GM12878 (cell line): ENCODE results near the gene NYAP1. TPM values are rescaled to one million over a fixed set of nuclear protein-coding genes. Genes with fewer than 3 reads are reported as not detected.

Experiments used
- ATAC-seq: fragments of 200-7000 bp; cut with Tn5 transposase; 3 replicates; pipeline ENCODE4 v1.9.1; 2020; ENCODE audit warnings: mild to moderate bottlenecking, moderate library complexity
- BruUV-seq: library from RNA; stranded (reverse); fragments of 400-500 nt; replicated peaks from 2 replicates; lab custom pipeline; 2021; lab: Mats Ljungman, UMichigan
- CTCF ChIA-PET: fragments of 300-600 bp; sonication (Branson Sonifier 250); formaldehyde crosslinking; extraction: SDS; loops from one replicate; lab custom pipeline; 2021; ENCODE audit warnings: inconsistent platforms; lab: Yijun Ruan, JAX
- POLR2A ChIA-PET: fragments of 350-600 bp; formaldehyde crosslinking; extraction: SDS; loops from one replicate; lab custom pipeline; 2021; ENCODE audit warnings: inconsistent platforms; lab: Charles Lee
- RAD21 ChIA-PET: fragments of 300-600 bp; sonication (Branson Sonifier 250); formaldehyde crosslinking; loops from one replicate; lab custom pipeline; 2023; ENCODE audit warnings: antibody characterized with exemption; ENCODE audit not compliant: unreplicated experiment; lab: Charles Lee
- SMC1A ChIA-PET: fragments of 300-600 bp; sonication (Branson Sonifier 250); formaldehyde crosslinking; loops from one replicate; lab custom pipeline; 2023; ENCODE audit not compliant: unreplicated experiment, uncharacterized antibody; lab: Charles Lee
- DNase-seq: peaks from one replicate; pipeline ENCODE4 v3.0.0-alpha.2; 2011; ENCODE audit warnings: low read depth, low spot score
- FAIRE-seq: peaks from 3 replicates; lab custom pipeline; 2011; peaks lifted over from hg19 to GRCh38; lab: Jason Lieb, UNC
- H2AFZ ChIP-seq: 2 replicates; pipeline ENCODE4 v1.6.0; 2011; ENCODE audit warnings: low read depth, low read length, control low read depth; ENCODE audit not compliant: control insufficient read depth
- H3K27ac ChIP-seq: 2 replicates; pipeline ENCODE4 v1.5.1; 2011; ENCODE audit warnings: control low read depth; ENCODE audit not compliant: control insufficient read depth, insufficient read depth
- H3K27me3 ChIP-seq, 2 experiments: replicated peaks in 1 of 2; 2 replicates each; pipeline versions ENCODE4 v1.6.0 to v1.6.1; 2011; ENCODE audit warnings: low read length in 1 of 2; ENCODE audit not compliant: control insufficient read depth in 2 of 2, insufficient read depth in 2 of 2
- H3K36me3 ChIP-seq, 2 experiments: 2 replicates each; pipeline ENCODE4 v1.5.1; 2011; ENCODE audit warnings: low read length in 1 of 2; ENCODE audit not compliant: control insufficient read depth in 2 of 2, insufficient read depth in 2 of 2
- H3K4me1 ChIP-seq: 2 replicates; pipeline ENCODE4 v1.6.1; 2011; ENCODE audit warnings: mild to moderate bottlenecking, low read length, moderate library complexity, mixed read lengths; ENCODE audit not compliant: control insufficient read depth, insufficient read depth
- H3K4me2 ChIP-seq: 2 replicates; pipeline ENCODE4 v1.6.0; 2011; ENCODE audit warnings: control low read depth; ENCODE audit not compliant: control insufficient read depth, insufficient read depth
- H3K4me3 ChIP-seq: fragments of 200-600 bp; sonication (generic); 2 replicates; pipeline ENCODE4 v1.5.1; 2016
- H3K79me2 ChIP-seq: 2 replicates; pipeline ENCODE4 v1.6.0; 2011; ENCODE audit warnings: low read length; ENCODE audit not compliant: control insufficient read depth, insufficient read depth
- H3K9ac ChIP-seq: 2 replicates; pipeline ENCODE4 v1.8.0; 2011; ENCODE audit warnings: low read length, control low read depth, mixed read lengths; ENCODE audit not compliant: control insufficient read depth, insufficient read depth
- H3K9me3 ChIP-seq: replicated peaks from 3 replicates; pipeline ENCODE4 v1.5.1; 2011; ENCODE audit warnings: mild to moderate bottlenecking, low read length; ENCODE audit not compliant: control insufficient read depth, insufficient read depth
- H4K20me1 ChIP-seq: 2 replicates; pipeline ENCODE4 v1.6.0; 2011; ENCODE audit not compliant: control insufficient read depth, insufficient read depth
- BACH1 ChIP-seq: fragments of 450-650 bp; IDR thresholded peaks from 2 replicates; pipeline ENCODE4 v1.6.1; 2017; ENCODE audit warnings: mild to moderate bottlenecking, borderline replicate concordance
- IKZF2 ChIP-seq, 2 experiments: fragments of 450-650 bp; IDR thresholded peaks; 2 replicates each; pipeline ENCODE4 v1.6.1; 2017; ENCODE audit warnings: mild to moderate bottlenecking in 2 of 2, moderate library complexity in 2 of 2
- KAT2A ChIP-seq: conservative IDR thresholded peaks from 2 replicates; pipeline ENCODE4 v1.6.1; 2011; ENCODE audit warnings: low read depth, low read length; ENCODE audit not compliant: control insufficient read depth
- MTA3 ChIP-seq: IDR thresholded peaks from 2 replicates; pipeline ENCODE4 v1.6.1; 2012; ENCODE audit warnings: low read length, inconsistent platforms, borderline replicate concordance
- MYB ChIP-seq: fragments of 150-350 bp; IDR thresholded peaks from 2 replicates; pipeline ENCODE4 v1.6.1; 2014; ENCODE audit warnings: mild to moderate bottlenecking, low read depth, low read length, borderline replicate concordance
- WGBS: methylation state at CpG from one replicate; pipeline ENCODE4 v1.1.6; 2016; ENCODE audit warnings: low lambda C conversion rate; ENCODE audit not compliant: insufficient replicate concordance, insufficient coverage; ENCODE audit errors: missing lambda C conversion rate; 5-methylcytosine and 5-hydroxymethylcytosine counted together
- in situ Hi-C: fragments of 300-500 bp; cut with MboI; formaldehyde crosslinking; loops from 9 replicates; pipeline ENCODE4 v1.14.3; 2018; ENCODE audit warnings: mixed read lengths
- intact Hi-C: fragments of 100-400 bp; cut with micrococcal nuclease; formaldehyde crosslinking; loops from one replicate; pipeline ENCODE4 v1.14.2; 2022; ENCODE audit not compliant: unreplicated experiment
- polyA plus RNA-seq, 11 experiments: library from polyadenylated mRNA; depleted of rRNA in 4 of 11; unstranded in 6 of 11; stranded (reverse) in 5 of 11; fragments of >200 nt; fragmentation: Nextera tagmentation in 4 of 11; fragmentation: Illumina TruSeq in 1 of 11; extraction: Ambion mirVana in 4 of 11; extraction: Trizol in 1 of 11; gene quantifications; 1 replicate in 1 of 11; 2 replicates in 10 of 11; pipeline versions ENCODE4 v1.2.1 to v1.2.3, GENCODE V29; 2011 to 2016; ENCODE audit warnings: inconsistent platforms in 2 of 11, missing spikeins in 2 of 11, low read depth in 1 of 11
- total RNA-seq, 4 experiments: library from RNA; depleted of rRNA in 3 of 4; stranded (reverse); fragments of >200 nt in 3 of 4; fragmentation: Illumina TruSeq in 1 of 4; extraction: Trizol in 1 of 4; gene quantifications; 2 replicates each; pipeline versions ENCODE4 v1.2.1 to v1.2.3, GENCODE V29; 2013 to 2021
- TF ChIP-seq, protein P1 (sequence below): fragments of 450-650 bp; formaldehyde crosslinking; IDR thresholded peaks from 2 replicates; pipeline ENCODE4 v1.4.0; 2020; ENCODE audit warnings: mild to moderate bottlenecking, moderate library complexity
- TF ChIP-seq, protein P2 (sequence below): fragments of 450-650 bp; IDR thresholded peaks from 2 replicates; pipeline ENCODE4 v1.6.1; 2018; ENCODE audit warnings: mild to moderate bottlenecking, low read depth, moderate library complexity; ENCODE audit not compliant: partially characterized antibody
- TF ChIP-seq, protein P3 (sequence below): IDR thresholded peaks from 2 replicates; pipeline ENCODE4 v1.6.1; 2011; ENCODE audit warnings: low read depth, mild to moderate bottlenecking, low read length, moderate library complexity, borderline replicate concordance; ENCODE audit errors: extremely low read depth

The NYAP1 gene
- total and polyA plus RNA-seq, 10 of the 15 experiments (the other 5 are each of a cell fraction or from before 2014, with no cell fraction given), result 0.04 to 0.28 (median 0.11) TPM; not detected in 6

DNA sequence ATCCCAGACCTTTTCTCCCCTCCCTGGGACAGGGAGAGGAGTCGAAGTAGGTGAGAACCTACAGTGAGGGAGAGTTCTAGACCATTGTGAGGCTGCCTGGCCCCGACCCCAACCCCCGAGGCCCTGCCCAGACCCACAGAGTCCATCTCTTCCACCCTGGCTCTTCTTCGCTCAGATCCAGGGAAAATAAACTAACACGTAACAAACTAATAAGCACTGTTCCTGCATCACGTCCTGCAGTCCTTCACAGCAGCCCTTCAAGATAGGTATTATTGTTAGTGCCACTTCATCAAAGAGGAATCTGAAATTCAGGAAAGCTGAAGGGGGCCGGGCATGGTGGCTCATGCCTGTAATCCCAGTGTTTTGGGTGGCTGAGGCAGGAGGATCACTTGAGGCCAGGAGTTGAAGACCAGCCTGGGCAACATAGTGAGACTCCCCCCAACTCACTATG lies 19.5 kb upstream of the NYAP1 start, which contains the start of gene SPACDR:
TSS of gene SPACDR (minus strand) at position 51 of the 451 bp plus-strand sequence. CDS start 235 bp downstream, outside the sequence.
- CTCF ChIA-PET, result no interaction called here
- in situ Hi-C loops, result loop anchor here (25.0 kb wide), 1 partner anchor 223 kb away; the partner anchor contains the start of gene GIGYF1
- SMC1A ChIA-PET, result interaction anchor here (0.9 to 1.5 kb wide), 2 partner anchors 19 to 148 kb away, joined by 3 read pairs; partner anchors contain the start of gene MOSPD3
- intact Hi-C loops, result no loop called here
- no peak for TF ChIP-seq BACH1
- no peak for TF ChIP-seq MTA3
- TF ChIP-seq, protein P1, sequence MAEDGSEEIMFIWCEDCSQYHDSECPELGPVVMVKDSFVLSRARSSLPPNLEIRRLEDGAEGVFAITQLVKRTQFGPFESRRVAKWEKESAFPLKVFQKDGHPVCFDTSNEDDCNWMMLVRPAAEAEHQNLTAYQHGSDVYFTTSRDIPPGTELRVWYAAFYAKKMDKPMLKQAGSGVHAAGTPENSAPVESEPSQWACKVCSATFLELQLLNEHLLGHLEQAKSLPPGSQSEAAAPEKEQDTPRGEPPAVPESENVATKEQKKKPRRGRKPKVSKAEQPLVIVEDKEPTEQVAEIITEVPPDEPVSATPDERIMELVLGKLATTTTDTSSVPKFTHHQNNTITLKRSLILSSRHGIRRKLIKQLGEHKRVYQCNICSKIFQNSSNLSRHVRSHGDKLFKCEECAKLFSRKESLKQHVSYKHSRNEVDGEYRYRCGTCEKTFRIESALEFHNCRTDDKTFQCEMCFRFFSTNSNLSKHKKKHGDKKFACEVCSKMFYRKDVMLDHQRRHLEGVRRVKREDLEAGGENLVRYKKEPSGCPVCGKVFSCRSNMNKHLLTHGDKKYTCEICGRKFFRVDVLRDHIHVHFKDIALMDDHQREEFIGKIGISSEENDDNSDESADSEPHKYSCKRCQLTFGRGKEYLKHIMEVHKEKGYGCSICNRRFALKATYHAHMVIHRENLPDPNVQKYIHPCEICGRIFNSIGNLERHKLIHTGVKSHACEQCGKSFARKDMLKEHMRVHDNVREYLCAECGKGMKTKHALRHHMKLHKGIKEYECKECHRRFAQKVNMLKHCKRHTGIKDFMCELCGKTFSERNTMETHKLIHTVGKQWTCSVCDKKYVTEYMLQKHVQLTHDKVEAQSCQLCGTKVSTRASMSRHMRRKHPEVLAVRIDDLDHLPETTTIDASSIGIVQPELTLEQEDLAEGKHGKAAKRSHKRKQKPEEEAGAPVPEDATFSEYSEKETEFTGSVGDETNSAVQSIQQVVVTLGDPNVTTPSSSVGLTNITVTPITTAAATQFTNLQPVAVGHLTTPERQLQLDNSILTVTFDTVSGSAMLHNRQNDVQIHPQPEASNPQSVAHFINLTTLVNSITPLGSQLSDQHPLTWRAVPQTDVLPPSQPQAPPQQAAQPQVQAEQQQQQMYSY (CRISPR knock-in tag), result no peak
- no peak for TF ChIP-seq MYB
- TF ChIP-seq, protein P2, sequence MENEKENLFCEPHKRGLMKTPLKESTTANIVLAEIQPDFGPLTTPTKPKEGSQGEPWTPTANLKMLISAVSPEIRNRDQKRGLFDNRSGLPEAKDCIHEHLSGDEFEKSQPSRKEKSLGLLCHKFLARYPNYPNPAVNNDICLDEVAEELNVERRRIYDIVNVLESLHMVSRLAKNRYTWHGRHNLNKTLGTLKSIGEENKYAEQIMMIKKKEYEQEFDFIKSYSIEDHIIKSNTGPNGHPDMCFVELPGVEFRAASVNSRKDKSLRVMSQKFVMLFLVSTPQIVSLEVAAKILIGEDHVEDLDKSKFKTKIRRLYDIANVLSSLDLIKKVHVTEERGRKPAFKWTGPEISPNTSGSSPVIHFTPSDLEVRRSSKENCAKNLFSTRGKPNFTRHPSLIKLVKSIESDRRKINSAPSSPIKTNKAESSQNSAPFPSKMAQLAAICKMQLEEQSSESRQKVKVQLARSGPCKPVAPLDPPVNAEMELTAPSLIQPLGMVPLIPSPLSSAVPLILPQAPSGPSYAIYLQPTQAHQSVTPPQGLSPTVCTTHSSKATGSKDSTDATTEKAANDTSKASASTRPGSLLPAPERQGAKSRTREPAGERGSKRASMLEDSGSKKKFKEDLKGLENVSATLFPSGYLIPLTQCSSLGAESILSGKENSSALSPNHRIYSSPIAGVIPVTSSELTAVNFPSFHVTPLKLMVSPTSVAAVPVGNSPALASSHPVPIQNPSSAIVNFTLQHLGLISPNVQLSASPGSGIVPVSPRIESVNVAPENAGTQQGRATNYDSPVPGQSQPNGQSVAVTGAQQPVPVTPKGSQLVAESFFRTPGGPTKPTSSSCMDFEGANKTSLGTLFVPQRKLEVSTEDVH, result no peak
- TF ChIP-seq KAT2A, result no peak
- TF ChIP-seq, protein P3, sequence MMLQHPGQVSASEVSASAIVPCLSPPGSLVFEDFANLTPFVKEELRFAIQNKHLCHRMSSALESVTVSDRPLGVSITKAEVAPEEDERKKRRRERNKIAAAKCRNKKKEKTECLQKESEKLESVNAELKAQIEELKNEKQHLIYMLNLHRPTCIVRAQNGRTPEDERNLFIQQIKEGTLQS, result no peak
- TF ChIP-seq IKZF2 (IDR thresholded peaks at IDR 0.05), result no peak
- Histone ChIP-seq H3K4me2 (no peak within 1 kb of the TSS), H3K9me3 (no peaks in the 10 kb centered on the region), H2AFZ (no peak within 1 kb of the TSS), H4K20me1 (no peaks in the 10 kb centered on the region), H3K79me2 (0 out of 2 replicates have a peak, but pooled peaks cover under 1% of the 10 kb centered on the region), H3K36me3 (peaks cover 4 to 6% of the 10 kb centered on the region in 2 experiments; a peak in 3 of 4 replicates), H3K4me3 (no peak within 1 kb of the TSS), H3K27ac (no peak within 1 kb of the TSS), H3K27me3 (no peaks in the 10 kb centered on the region), H3K4me1 (no peaks in the 10 kb centered on the region), H3K9ac (no peak within 1 kb of the TSS)
- 96% methylated on average over 6 of the region's 7 CpGs for WGBS
- RAD21 ChIA-PET, result no interaction called here
- no TSS peak for BruUV-seq
- DNase-seq (no peak), FAIRE-seq (no peak), ATAC-seq (no peak)
- POLR2A ChIA-PET, result interaction anchor here (0.9 kb wide), 1 partner anchor 31 kb away, joined by 5 read pairs; no protein-coding TSS in a partner anchor
